Activated CD4-positive, CD25-positive, alpha-beta regulatory T cell treated with anti-CD3 and anti-CD28 coated beads, Interleukin-2, amount 50 U/mL, for 16 hours (primary cell): Measurements from ENCODE around the gene PLPPR3.

Source experiments
- DNase-seq: peaks from one replicate; pipeline ENCODE4 v3.0.0-alpha.2; 2020; ENCODE audit warnings: low read depth, low spot score

PLPPR3 gene

GRCh38 chr19:808423-808775 is 13.4 kb downstream of the PLPPR3 start:
- DNase-seq: no peak

GRCh38 chr19:807627-808422 is 13.9 kb downstream of the PLPPR3 start:
- no peak for DNase-seq

- no peak for DNase-seq
Measured at GRCh38 chr19:806815-807421, 14.8 kb downstream of the PLPPR3 start.

- no peak for DNase-seq
Measured at GRCh38 chr19:805600-806550, 15.9 kb downstream of the PLPPR3 start.

GRCh38 chr19:805166-805551 is 16.6 kb downstream of the PLPPR3 start:
- no peak for DNase-seq

DNA sequence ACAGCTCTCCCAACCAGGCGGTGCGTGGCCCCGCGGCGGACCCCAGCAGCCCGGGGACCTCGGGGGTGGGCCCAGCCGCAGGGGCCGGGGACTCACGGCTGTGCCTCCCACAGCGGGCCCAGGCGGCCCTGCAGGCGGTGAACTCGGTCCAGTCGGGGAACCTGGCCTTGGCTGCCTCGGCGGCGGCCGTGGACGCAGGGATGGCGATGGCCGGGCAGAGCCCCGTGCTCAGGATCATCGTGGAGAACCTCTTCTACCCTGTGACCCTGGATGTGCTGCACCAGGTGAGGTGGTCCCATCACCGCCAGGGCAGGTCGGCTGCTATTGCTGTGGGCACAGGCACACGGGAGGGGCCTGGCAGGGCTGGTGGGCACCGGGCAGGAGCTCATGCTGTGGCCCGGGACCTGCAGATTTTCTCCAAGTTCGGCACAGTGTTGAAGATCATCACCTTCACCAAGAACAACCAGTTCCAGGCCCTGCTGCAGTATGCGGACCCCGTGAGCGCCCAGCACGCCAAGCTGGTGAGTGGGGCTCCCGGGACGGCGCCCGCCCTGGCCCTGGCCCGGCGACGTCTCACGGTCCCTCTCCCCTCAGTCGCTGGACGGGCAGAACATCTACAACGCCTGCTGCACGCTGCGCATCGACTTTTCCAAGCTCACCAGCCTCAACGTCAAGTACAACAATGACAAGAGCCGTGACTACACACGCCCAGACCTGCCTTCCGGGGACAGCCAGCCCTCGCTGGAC is 17.2 kb downstream of the PLPPR3 start:
- no peak for DNase-seq

GRCh38 chr19:803686-804418 is 17.9 kb downstream of the PLPPR3 start:
- no peak for DNase-seq

DNA sequence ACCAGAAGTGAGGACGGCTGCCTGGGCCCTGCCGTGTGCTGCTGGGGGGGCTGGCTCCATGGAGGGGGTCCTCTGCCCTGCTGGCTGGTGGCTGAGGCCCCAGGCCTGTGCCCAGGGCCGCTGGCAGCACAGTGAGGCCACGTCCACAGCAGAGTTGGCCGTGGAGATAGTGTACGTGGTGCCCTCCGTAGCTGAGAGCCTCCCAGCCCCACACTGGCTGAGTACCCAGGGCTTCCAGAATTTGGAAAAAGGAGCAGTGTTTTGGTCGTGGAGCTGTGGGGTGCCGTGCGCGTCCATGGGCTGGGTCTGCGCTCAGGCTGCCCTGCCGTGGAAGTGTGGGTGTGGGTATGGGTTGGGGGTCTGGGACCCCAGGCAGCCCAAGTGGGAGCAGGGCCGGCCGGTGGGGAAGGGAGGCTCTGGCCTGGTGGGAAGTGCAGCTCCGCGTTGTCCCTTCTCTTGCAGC is 18.6 kb downstream of the PLPPR3 start:
- no peak for DNase-seq

DNA sequence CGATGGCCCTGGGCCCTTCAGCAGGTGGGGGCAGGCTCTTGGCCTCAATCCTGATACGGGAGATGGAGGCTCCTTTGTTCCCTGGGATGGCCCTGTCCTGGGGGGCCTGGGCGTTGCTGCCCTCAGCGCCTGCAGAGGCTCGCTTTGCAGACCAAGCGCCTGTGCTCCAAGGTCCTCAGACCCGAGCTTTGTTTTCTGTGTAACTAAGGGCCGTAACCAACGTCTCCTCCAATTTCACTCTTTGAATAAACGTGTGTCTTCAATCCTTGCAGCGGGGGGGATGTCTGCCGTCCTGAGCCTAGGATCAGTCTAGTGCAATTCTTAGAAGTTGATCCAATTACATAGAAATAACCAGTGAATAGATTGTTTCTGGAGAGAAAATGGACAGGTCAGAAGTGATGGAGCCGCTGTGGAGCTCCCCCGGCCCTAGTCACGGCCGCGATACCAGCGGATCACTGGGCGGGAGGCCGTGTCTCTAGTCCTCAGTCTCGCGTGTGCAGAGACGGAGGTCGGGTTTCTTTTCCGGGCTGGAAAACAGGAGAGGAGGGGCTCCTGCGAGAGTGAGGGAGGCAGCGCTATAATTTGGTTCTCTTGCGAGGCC is 19.2 kb downstream of the PLPPR3 start:
- no peak for DNase-seq

- no peak for DNase-seq
Measured at GRCh38 chr19:801861-802497, 19.8 kb downstream of the PLPPR3 start.

- no peak for DNase-seq
Measured at GRCh38 chr19:801030-801860, 20.5 kb downstream of the PLPPR3 start.

DNA sequence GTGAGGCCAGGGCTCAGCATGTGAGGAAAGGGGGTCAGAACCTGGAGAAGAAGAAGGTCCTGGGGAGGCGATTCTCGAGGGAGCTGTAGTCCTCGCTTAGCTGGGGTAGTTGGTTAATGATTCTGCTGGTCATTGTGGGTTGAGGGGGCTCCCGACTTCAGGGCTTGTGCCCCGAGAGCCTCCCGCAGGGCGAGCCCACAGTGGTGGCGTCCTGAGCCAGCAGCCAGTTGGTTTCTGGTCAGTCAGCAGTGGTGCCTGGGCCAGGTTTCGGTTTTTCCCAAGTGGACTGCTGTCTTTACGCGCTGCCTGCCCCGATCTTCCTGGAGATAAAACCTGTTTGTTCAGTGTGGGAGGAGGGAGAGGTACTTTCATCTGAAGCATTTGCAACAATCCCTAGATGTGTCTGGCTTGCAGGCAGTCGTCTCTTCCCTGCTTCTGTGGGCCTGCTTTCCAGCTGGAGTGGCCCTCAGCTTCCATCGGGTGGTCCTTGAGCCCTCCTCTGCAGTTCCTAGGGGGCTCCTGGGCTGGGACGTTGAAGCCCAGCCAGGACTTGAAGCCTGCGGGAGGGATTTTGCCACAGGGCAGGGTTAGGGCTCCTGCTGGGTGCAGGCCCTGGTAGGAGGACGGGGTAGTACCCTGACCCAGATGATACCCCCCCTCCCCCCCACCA is 21.3 kb downstream of the PLPPR3 start:
- no peak for DNase-seq

DNA sequence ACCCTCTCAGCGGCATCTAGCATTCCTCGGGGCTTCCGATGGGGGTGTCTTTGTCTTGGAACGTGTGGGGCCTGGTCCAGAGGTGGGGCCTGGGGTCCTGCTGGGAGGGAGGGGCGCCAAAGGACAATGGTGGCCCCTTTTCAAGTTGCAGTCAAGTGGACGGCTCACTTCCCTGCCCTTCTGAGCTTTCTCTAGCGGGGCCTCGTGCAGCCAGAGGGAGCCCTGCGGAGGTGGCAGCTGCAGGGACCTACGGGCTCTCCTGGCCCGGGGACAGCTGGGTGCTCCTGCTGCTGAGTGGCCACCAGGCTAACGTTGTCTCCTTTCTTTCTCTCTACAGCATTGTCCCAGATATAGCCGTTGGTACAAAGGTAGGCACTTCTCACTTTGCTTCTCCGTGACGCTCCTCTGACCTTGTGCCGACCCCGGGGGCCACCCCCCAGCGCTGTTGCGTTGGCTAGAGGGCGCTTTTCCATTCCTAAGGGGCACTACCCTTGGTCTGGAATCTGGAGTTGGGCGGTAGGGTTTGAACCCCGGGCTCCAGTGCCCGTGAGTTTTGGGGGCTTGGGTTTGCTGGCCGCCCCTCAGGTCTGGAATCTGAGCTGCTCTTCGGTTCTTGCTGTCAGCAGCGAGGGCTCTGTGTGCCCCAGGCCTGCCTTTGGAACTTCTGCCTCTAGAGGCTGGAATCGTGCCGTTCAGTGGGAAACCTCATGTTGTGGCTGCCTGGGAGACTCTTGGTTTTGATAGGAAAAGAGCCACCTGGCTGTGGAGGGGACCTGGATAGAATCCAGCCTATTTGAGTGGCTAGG is 22.5 kb downstream of the PLPPR3 start:
- no peak for DNase-seq

- no peak for DNase-seq
Measured at GRCh38 chr19:798415-799075, 23.2 kb downstream of the PLPPR3 start.

DNA sequence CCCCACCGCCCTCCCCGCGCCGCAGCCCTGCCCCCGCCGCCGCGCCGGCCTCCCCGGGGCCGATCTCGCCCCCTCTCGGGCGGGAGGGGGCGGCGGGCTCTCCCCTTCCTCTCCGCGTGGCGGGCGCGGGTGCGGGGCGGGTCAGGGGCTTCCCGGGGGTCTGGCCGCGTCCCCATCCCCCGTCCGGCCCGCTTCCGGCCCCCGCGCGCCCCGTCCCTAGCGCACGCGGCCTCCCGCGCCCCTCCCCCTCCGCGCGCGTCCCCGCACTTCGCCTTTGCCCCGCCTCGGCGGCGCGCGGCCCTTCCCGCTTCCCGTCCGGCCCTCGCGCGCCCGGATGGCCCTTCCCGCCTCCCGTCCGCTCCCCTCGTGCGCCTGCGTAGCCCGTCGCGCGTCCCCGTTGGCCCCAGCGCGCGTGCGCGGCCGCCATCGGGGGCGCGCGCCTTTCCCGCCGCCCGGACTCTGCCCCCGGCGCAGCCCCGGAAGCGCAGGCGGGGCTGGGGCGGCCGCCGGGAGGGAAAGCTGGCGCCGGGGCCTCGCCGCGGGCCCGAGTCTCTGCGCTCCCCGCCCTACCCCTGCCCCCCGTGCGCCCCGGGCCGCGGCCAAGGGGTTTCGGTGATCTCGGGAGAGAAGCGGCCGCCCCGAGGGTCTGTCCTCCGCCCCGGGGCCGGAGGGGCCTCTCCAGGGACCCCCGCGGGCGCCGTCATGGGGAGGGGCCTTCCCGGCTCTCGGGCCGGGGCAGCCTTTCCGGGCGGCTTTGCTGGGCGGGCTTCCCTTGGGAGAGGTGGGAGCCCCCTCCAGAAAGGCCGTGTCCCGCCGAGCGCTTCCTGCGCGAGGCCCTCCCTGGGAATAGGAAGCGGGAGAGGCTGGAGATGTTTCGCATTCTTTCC is 24.0 kb downstream of the PLPPR3 start:
- peak; percentile 71 for DNase-seq
